PC-9 (cell line): Measurements from ENCODE around the gene NRIP1. TPM values are rescaled to one million over a fixed set of nuclear protein-coding genes. Genes with fewer than 3 reads are reported as not detected.

Experiments used
- BruUV-seq: library from RNA; stranded (reverse); fragments of 400-500 nt; replicated peaks from 2 replicates; lab custom pipeline; 2021; lab: Mats Ljungman, UMichigan
- CTCF ChIA-PET: fragments of 300-600 bp; sonication (Branson Sonifier 250); formaldehyde crosslinking; loops from one replicate; lab custom pipeline; 2022; ENCODE audit warnings: antibody characterized with exemption; lab: Charles Lee
- POLR2A ChIA-PET: fragments of 300-600 bp; sonication (Branson Sonifier 250); formaldehyde crosslinking; loops from one replicate; lab custom pipeline; 2022; ENCODE audit warnings: antibody characterized with exemption; ENCODE audit not compliant: unreplicated experiment; lab: Charles Lee
- DNase-seq, 2 experiments: peaks; one replicate each; pipeline versions ENCODE4 v3.0.0 to v3.0.0-alpha.2; 2015 to 2022; ENCODE audit warnings: mixed read lengths in 1 of 2
- H2AFZ ChIP-seq: fragments of 200-600 bp; sonication (generic); 2 replicates; pipeline ENCODE4 v1.8.1; 2017; ENCODE audit warnings: antibody characterized with exemption
- H3F3A ChIP-seq: fragments of 200-600 bp; sonication (generic); 2 replicates; pipeline ENCODE4 v1.8.1; 2017; ENCODE audit warnings: antibody characterized with exemption, mild to moderate bottlenecking, low read depth; ENCODE audit not compliant: insufficient read depth
- H3K27ac ChIP-seq: fragments of 200-600 bp; sonication (generic); 2 replicates; pipeline ENCODE4 v1.6.1; 2016; ENCODE audit warnings: mixed run types
- H3K27me3 ChIP-seq: fragments of 200-600 bp; sonication (generic); 2 replicates; pipeline ENCODE4 v1.6.1; 2016; ENCODE audit warnings: low read depth, mixed run types; ENCODE audit not compliant: insufficient read depth
- H3K36me3 ChIP-seq: fragments of 200-600 bp; sonication (generic); 2 replicates; pipeline ENCODE4 v1.6.1; 2016; ENCODE audit warnings: low read depth, mixed run types
- H3K4me1 ChIP-seq: fragments of 200-600 bp; sonication (generic); replicated peaks from 2 replicates; pipeline ENCODE4 v1.6.1; 2016; ENCODE audit warnings: mixed run types; ENCODE audit not compliant: insufficient read depth
- H3K4me2 ChIP-seq: fragments of 200-600 bp; sonication (generic); 2 replicates; pipeline ENCODE4 v1.6.1; 2017; ENCODE audit warnings: mixed run types
- H3K4me3 ChIP-seq: fragments of 200-600 bp; sonication (generic); 2 replicates; pipeline ENCODE4 v1.6.1; 2016; ENCODE audit warnings: mixed run types
- H3K79me2 ChIP-seq: fragments of 200-600 bp; sonication (generic); 2 replicates; pipeline ENCODE4 v1.6.1; 2017; ENCODE audit warnings: low read depth, mixed run types
- H3K9me2 ChIP-seq: fragments of 200-600 bp; sonication (generic); 2 replicates; pipeline ENCODE4 v1.8.1; 2017; ENCODE audit warnings: mild to moderate bottlenecking; ENCODE audit not compliant: insufficient read depth
- H3K9me3 ChIP-seq: fragments of 200-600 bp; sonication (generic); 2 replicates; pipeline ENCODE4 v1.8.1; 2016; ENCODE audit warnings: low read depth; ENCODE audit not compliant: insufficient read depth
- H4K20me1 ChIP-seq: fragments of 200-600 bp; sonication (generic); 2 replicates; pipeline ENCODE4 v1.8.1; 2017; ENCODE audit not compliant: insufficient read depth
- EZH2 ChIP-seq: fragments of 200-600 bp; sonication (generic); IDR thresholded peaks from 2 replicates; pipeline ENCODE4 v1.8.0; 2017; ENCODE audit warnings: antibody characterized with exemption, low read depth
- intact Hi-C: fragments of 100-400 bp; cut with micrococcal nuclease; formaldehyde crosslinking; loops from one replicate; pipeline ENCODE4 v1.10.0; 2022; ENCODE audit not compliant: unreplicated experiment
- total RNA-seq: library from RNA; stranded (reverse); gene quantifications from 2 replicates; pipeline ENCODE4 v1.2.3, GENCODE V29; 2021
- TF ChIP-seq, protein P1 (sequence below): fragments of 200-600 bp; sonication (generic); conservative IDR thresholded peaks from 2 replicates; pipeline ENCODE4 v1.6.1; 2017; ENCODE audit warnings: mixed run types, antibody characterized with exemption, mild to moderate bottlenecking, moderate library complexity

NRIP1 gene
- total RNA-seq, 1 experiment from 2014 or later, result 33.0 TPM

GRCh38 chr21:15053500-15053899, 11.3 kb downstream of the NRIP1 start:
- no TSS peak for BruUV-seq
- no peak overlapping the region for H3K4me2 ChIP-seq
- DNase-seq, result no peak
- H3K36me3 ChIP-seq, result peaks cover 25% of the 10 kb centered on the region
- no peak for TF ChIP-seq EZH2
- TF ChIP-seq, protein P1, sequence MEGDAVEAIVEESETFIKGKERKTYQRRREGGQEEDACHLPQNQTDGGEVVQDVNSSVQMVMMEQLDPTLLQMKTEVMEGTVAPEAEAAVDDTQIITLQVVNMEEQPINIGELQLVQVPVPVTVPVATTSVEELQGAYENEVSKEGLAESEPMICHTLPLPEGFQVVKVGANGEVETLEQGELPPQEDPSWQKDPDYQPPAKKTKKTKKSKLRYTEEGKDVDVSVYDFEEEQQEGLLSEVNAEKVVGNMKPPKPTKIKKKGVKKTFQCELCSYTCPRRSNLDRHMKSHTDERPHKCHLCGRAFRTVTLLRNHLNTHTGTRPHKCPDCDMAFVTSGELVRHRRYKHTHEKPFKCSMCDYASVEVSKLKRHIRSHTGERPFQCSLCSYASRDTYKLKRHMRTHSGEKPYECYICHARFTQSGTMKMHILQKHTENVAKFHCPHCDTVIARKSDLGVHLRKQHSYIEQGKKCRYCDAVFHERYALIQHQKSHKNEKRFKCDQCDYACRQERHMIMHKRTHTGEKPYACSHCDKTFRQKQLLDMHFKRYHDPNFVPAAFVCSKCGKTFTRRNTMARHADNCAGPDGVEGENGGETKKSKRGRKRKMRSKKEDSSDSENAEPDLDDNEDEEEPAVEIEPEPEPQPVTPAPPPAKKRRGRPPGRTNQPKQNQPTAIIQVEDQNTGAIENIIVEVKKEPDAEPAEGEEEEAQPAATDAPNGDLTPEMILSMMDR, result no peak
- H3K9me2 ChIP-seq, result no peaks in the 10 kb centered on the region
- peaks cover 29% of the 10 kb centered on the region for H4K20me1 ChIP-seq
- peaks cover 100% of the 10 kb centered on the region for H3K79me2 ChIP-seq
- intact Hi-C loops, result no loop called here
- peaks cover 8% of the 10 kb centered on the region for H3K9me3 ChIP-seq
- H3K4me3 ChIP-seq, result no peak overlapping the region
- no peaks in the 10 kb centered on the region for H3K27me3 ChIP-seq
- H3F3A ChIP-seq, result no peaks in the 10 kb centered on the region
- no peak overlapping the region for H2AFZ ChIP-seq
- ChIA-PET POLR2A (no interaction called here), CTCF (no interaction called here)
- no peak overlapping the region for H3K27ac ChIP-seq
- H3K4me1 ChIP-seq, result peaks cover 19% of the 10 kb centered on the region

- TF ChIP-seq, protein P1, result no peak
- CTCF ChIA-PET, result no interaction called here
- H3K9me3 ChIP-seq, result peaks cover 11% of the 10 kb centered on the region
- H3K4me1 ChIP-seq, result peaks cover 13% of the 10 kb centered on the region; the same call in 1 of the 2 replicates
- POLR2A ChIA-PET, result no interaction called here
- peaks cover 33% of the 10 kb centered on the region for H4K20me1 ChIP-seq
- H3K27me3 ChIP-seq, result no peaks in the 10 kb centered on the region
- no peak overlapping the region for H2AFZ ChIP-seq
- DNase-seq, result no peak
- peaks cover 23% of the 10 kb centered on the region for H3K36me3 ChIP-seq
- H3K79me2 ChIP-seq, result peaks cover 100% of the 10 kb centered on the region
- H3K4me3 ChIP-seq, result no peak overlapping the region
- H3K4me2 ChIP-seq, result no peak overlapping the region
- no peaks in the 10 kb centered on the region for H3F3A ChIP-seq
- no peak overlapping the region for H3K27ac ChIP-seq
- H3K9me2 ChIP-seq, result no peaks in the 10 kb centered on the region
- intact Hi-C loops, result no loop called here
- no TSS peak for BruUV-seq
Observed at GRCh38 chr21:15052459-15052763, 12.4 kb downstream of the NRIP1 start.

DNA sequence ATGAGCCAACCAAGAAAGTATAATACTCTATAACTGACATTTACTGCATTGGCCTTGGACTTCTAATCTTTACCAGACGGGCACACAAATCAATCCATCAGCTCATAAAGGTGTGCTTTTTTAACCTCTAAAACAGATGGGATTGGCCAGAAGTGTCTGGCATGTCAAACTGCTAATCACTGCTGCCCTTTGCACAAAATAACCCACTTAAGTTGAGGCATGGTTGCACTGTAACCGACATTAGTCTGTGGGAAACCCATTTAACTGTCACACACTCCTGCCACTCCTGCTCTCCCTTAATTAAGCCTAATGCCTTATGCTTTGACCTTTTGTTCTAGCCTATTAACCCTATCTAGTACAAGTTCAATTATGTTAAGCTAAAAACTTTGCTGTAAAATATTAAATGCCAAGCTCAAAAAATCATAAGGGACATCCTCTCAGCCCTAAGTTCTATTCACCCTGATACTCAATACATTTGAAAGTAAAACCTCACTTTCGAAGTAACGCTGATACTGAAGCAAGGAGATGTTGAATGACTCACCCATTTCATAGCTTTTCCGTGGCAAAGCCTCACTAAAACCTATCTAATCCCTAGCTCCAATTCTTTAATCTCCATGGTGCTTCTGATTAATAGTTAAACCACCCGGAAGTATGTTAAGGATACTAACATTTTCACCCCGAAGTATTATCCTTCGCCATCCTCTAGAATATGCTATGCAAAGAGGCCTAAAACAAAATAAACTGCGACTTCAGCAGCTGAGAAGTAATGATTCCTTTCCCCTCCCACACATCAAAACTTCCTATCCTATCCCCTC, 12.9 kb downstream of the NRIP1 start:
- H4K20me1 ChIP-seq, result peaks cover 33% of the 10 kb centered on the region
- H3F3A ChIP-seq, result no peaks in the 10 kb centered on the region
- H3K4me3 ChIP-seq, result no peak overlapping the region
- peaks cover 8% of the 10 kb centered on the region; the same call in 1 of the 2 replicates for H3K4me1 ChIP-seq
- peaks cover 11% of the 10 kb centered on the region; the same call in 1 of the 2 replicates for H3K9me3 ChIP-seq
- POLR2A ChIA-PET, result interaction anchor here (0.6 kb wide), 1 partner anchor 8 kb away, joined by 3 read pairs; no protein-coding TSS in a partner anchor
- H3K4me2 ChIP-seq, result no peak overlapping the region
- peaks cover 100% of the 10 kb centered on the region for H3K79me2 ChIP-seq
- H3K27me3 ChIP-seq, result no peaks in the 10 kb centered on the region
- intact Hi-C loops, result no loop called here
- DNase-seq, result no peak
- CTCF ChIA-PET, result no interaction called here
- no peak overlapping the region for H3K27ac ChIP-seq
- no peak overlapping the region for H2AFZ ChIP-seq
- peaks cover 24% of the 10 kb centered on the region for H3K36me3 ChIP-seq
- TF ChIP-seq, protein P1, result no peak
- no peak for TF ChIP-seq EZH2
- H3K9me2 ChIP-seq, result no peaks in the 10 kb centered on the region
- no TSS peak for BruUV-seq
